ENCODE measurements around the gene MTA3.
"Not testable (repeated sequence)": the region's sequence is repeated elsewhere in the genome, so short reads cannot be mapped to it uniquely, and the experiment has no call there.

The MTA3 gene

GRCh38 chr2:42567364-42567763, 1.1 kb upstream of the MTA3 start:
- no peak for DNase-seq (ENCODE audit: low read depth, low spot score)

GRCh38 chr2:42567806-42568400, 529 bp upstream of the MTA3 start:
- DNase-seq (ENCODE audit: low read depth, low spot score), result no peak

- no peak for DNase-seq (ENCODE audit: low read depth, low spot score)
Measured at GRCh38 chr2:42569116-42569711, 782 bp downstream of the MTA3 start.

- DNase-seq (ENCODE audit: low read depth, low spot score), result no peak
Measured at GRCh38 chr2:42569883-42570282, 1.5 kb downstream of the MTA3 start.

GRCh38 chr2:42572297-42573081, 4.1 kb downstream of the MTA3 start:
- no peak for DNase-seq (ENCODE audit: low read depth, low spot score)

- DNase-seq (ENCODE audit: low read depth, low spot score), result no peak
Measured at GRCh38 chr2:42573256-42573655, 4.8 kb downstream of the MTA3 start.

- no peak for DNase-seq (ENCODE audit: low read depth, low spot score)
Measured at GRCh38 chr2:42575458-42576064, 7.1 kb downstream of the MTA3 start.

- no peak for DNase-seq (ENCODE audit: low read depth, low spot score)
Measured at GRCh38 chr2:42578621-42579020, 10.2 kb downstream of the MTA3 start.

- no peak for DNase-seq (ENCODE audit: low read depth, low spot score)
Measured at GRCh38 chr2:42581257-42581656, 12.8 kb downstream of the MTA3 start.

- not testable (repeated sequence) for DNase-seq (ENCODE audit: low read depth, low spot score)
Measured at GRCh38 chr2:42584628-42585027, 16.2 kb downstream of the MTA3 start.

- DNase-seq (ENCODE audit: low read depth, low spot score), result no peak
Measured at GRCh38 chr2:42585779-42586178, 17.3 kb downstream of the MTA3 start.

- DNase-seq (ENCODE audit: low read depth, low spot score), result no peak
Measured at GRCh38 chr2:42587526-42588117, 19.2 kb downstream of the MTA3 start.

GRCh38 chr2:42588121-42588520, 19.7 kb downstream of the MTA3 start:
- no peak for DNase-seq (ENCODE audit: low read depth, low spot score)

- no peak for DNase-seq (ENCODE audit: low read depth, low spot score)
Measured at GRCh38 chr2:42590176-42590575, 21.7 kb downstream of the MTA3 start.

- DNase-seq (ENCODE audit: low read depth, low spot score), result no peak
Measured at GRCh38 chr2:42593282-42593681, 24.9 kb downstream of the MTA3 start.

GRCh38 chr2:42598656-42599055, 30.2 kb downstream of the MTA3 start:
- no peak for DNase-seq (ENCODE audit: low read depth, low spot score)

GRCh38 chr2:42601076-42601475, 32.6 kb downstream of the MTA3 start:
- DNase-seq (ENCODE audit: low read depth, low spot score), result no peak

GRCh38 chr2:42602218-42602875, 33.9 kb downstream of the MTA3 start:
- DNase-seq (ENCODE audit: low read depth, low spot score), result no peak

GRCh38 chr2:42602876-42603219, 34.4 kb downstream of the MTA3 start:
- no peak for DNase-seq (ENCODE audit: low read depth, low spot score)

- DNase-seq (ENCODE audit: low read depth, low spot score), result not testable (repeated sequence)
Measured at GRCh38 chr2:42604341-42604867, 36.0 kb downstream of the MTA3 start.

GRCh38 chr2:42606166-42606565, 37.7 kb downstream of the MTA3 start:
- DNase-seq (ENCODE audit: low read depth, low spot score), result not testable (repeated sequence)

Measured in brain pericyte (primary cell).